Prostate gland (tissue), 2 donors: ENCODE measurements around the gene STXBP6.

Experiments
- CTCF ChIP-seq, 4 experiments: fragments of 200-600 bp in 2 of 4; fragments of 450-650 bp in 2 of 4; sonication (generic) in 2 of 4; IDR thresholded peaks; 1 replicate in 3 of 4; 2 replicates in 1 of 4; pipeline ENCODE4 v1.5.1; 2016 to 2019; ENCODE audit warnings: antibody characterized with exemption in 4 of 4, mild to moderate bottlenecking in 2 of 4, moderate library complexity in 2 of 4
- POLR2A ChIP-seq: fragments of 450-650 bp; IDR thresholded peaks from one replicate; pipeline ENCODE4 v1.6.1; 2016; ENCODE audit warnings: antibody characterized with exemption, mild to moderate bottlenecking

- no peak for TF ChIP-seq POLR2A
- no peak for TF ChIP-seq CTCF (IDR thresholded peaks at IDR 0.05)
Observed at GRCh38 chr14:24927809-24928208, 122.1 kb downstream of the STXBP6 start.
